ENCODE data around the gene CDH1.
"Not testable (repeated sequence)": the region's sequence is repeated elsewhere in the genome, so short reads cannot be mapped to it uniquely, and the experiment has no call there.

Gene CDH1

GRCh38 chr16:68737046-68737729 is at the start of gene CDH1:
TSS of gene CDH1 (plus strand) at chr16:68737292. CDS start at chr16:68737416, 124 bp downstream.
- DNase-seq = no peak

- DNase-seq = no peak
Observed at GRCh38 chr16:68689921-68690320, 47.2 kb upstream of the CDH1 start.

- no peak for DNase-seq
Observed at GRCh38 chr16:68695575-68695974, 41.5 kb upstream of the CDH1 start.

- DNase-seq = no peak
Observed at GRCh38 chr16:68696514-68696913, 40.6 kb upstream of the CDH1 start.

- DNase-seq = no peak
Observed at GRCh38 chr16:68698091-68698490, 39.0 kb upstream of the CDH1 start.

GRCh38 chr16:68700120-68700519 is 37.0 kb upstream of the CDH1 start:
- DNase-seq = peak; percentile 31

GRCh38 chr16:68700831-68701230 is 36.3 kb upstream of the CDH1 start:
- no peak for DNase-seq

GRCh38 chr16:68704232-68704867 is 32.7 kb upstream of the CDH1 start:
- no peak for DNase-seq

- DNase-seq = no peak
Observed at GRCh38 chr16:68707340-68708152, 29.5 kb upstream of the CDH1 start.

GRCh38 chr16:68710211-68710610 is 26.9 kb upstream of the CDH1 start:
- no peak for DNase-seq

GRCh38 chr16:68711421-68712139 is 25.5 kb upstream of the CDH1 start:
- DNase-seq = peak; percentile 20

GRCh38 chr16:68713361-68713760 is 23.7 kb upstream of the CDH1 start:
- no peak for DNase-seq

GRCh38 chr16:68715471-68715870 is 21.6 kb upstream of the CDH1 start:
- DNase-seq = no peak

- DNase-seq = not testable (repeated sequence)
Observed at GRCh38 chr16:68716516-68716915, 20.6 kb upstream of the CDH1 start.

- DNase-seq = no peak
Observed at GRCh38 chr16:68717684-68718083, 19.4 kb upstream of the CDH1 start.

GRCh38 chr16:68718590-68718989 is 18.5 kb upstream of the CDH1 start:
- DNase-seq = no peak

- no peak for DNase-seq
Observed at GRCh38 chr16:68719993-68720489, 17.1 kb upstream of the CDH1 start.

GRCh38 chr16:68722119-68723024 is 14.7 kb upstream of the CDH1 start:
- no peak for DNase-seq

- DNase-seq = no peak
Observed at GRCh38 chr16:68724797-68725196, 12.3 kb upstream of the CDH1 start.

GRCh38 chr16:68728523-68728922 is 8.6 kb upstream of the CDH1 start:
- no peak for DNase-seq

GRCh38 chr16:68731637-68732036 is 5.5 kb upstream of the CDH1 start:
- DNase-seq = no peak

Measured in GF-D8 (cell line).